Subcutaneous adipose tissue (tissue), 4 donors: ENCODE data around the gene PRR20G. TPM values are rescaled to one million over a fixed set of nuclear protein-coding genes. Genes with fewer than 3 reads are reported as not detected.

Experiments used
- CTCF ChIP-seq: fragments of 450-650 bp; IDR thresholded peaks from one replicate; pipeline ENCODE4 v1.5.1; 2016; ENCODE audit warnings: low read depth, mild to moderate bottlenecking, control low read depth, antibody characterized with exemption, moderate library complexity
- total RNA-seq, 4 donors: library from RNA; depleted of rRNA; stranded (reverse); fragments of >200 nt; gene quantifications; one replicate each; pipeline ENCODE4 v1.1.0, GENCODE V29; 2016

The PRR20G gene
- total RNA-seq, 4 donors from 2014 or later: not detected

- TF ChIP-seq CTCF: no peak
Observed at GRCh38 chr3:127325629-127325961, 37.7 kb upstream of the PRR20G start.

GRCh38 chr3:127324913-127325628, 37.2 kb upstream of the PRR20G start:
- TF ChIP-seq CTCF: no peak

GRCh38 chr3:127324076-127324475, 36.2 kb upstream of the PRR20G start:
- no peak for TF ChIP-seq CTCF

- TF ChIP-seq CTCF: no peak
Observed at GRCh38 chr3:127323581-127323980, 35.7 kb upstream of the PRR20G start.

GRCh38 chr3:127321371-127321770, 33.5 kb upstream of the PRR20G start:
- no peak for TF ChIP-seq CTCF

GRCh38 chr3:127320529-127321121, 32.8 kb upstream of the PRR20G start:
- no peak for TF ChIP-seq CTCF

GRCh38 chr3:127316685-127317084, 28.8 kb upstream of the PRR20G start:
- no peak for TF ChIP-seq CTCF
